Activated CD4-positive, alpha-beta T cell treated with anti-CD3 and anti-CD28 coated beads, Interleukin-2, amount 50 U/mL, for 4 hours (primary cell): ENCODE data around the gene CDHR5.

ENCODE experiments used
- DNase-seq, 2 experiments: peaks; one replicate each; pipeline ENCODE4 v3.0.0-alpha.2; 2020

The CDHR5 gene

DNA sequence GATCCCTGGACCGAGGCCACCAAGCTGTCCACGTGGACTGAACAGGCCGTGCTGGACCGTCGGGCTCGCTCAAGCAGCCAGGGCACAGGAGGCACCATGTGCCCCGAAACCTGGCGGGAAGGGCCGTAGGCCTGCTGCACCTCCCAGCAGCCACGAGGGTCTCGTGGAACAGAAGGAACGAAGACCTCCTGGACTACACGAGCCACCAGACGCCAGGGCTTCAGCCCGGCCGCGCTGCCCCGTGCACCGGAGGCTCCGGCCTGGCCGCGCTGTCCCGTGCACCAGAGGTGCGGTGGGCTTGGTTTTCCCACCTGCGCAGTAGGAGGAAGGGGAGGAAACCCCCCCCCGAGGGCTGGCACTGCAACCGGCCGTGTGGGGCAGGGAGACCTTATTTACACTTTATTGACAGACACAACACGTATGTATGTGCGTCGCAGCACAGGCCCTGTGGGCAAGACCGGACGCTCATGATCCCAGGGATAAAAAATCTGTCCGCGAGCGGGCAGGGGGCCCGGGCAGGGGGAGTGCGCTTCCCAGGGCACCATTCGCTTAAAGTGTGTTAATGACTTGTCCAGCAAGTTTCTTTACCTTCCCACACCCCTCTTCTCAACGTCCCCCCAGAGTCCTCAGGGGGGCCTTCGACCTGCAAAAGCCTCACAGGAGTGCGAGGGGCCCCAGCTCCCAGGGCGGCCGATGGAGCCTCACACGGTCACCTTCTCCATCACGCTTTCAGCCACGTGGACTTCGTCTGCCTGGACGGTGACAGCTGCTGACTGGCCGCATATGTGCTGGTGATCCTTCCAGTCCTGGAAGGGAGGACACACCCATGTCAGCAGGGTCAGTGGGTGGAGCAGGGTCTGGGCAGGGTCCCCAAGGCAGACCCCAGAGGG lies 19.3 kb upstream of the CDHR5 start:
- DNase-seq, result no peak

DNA sequence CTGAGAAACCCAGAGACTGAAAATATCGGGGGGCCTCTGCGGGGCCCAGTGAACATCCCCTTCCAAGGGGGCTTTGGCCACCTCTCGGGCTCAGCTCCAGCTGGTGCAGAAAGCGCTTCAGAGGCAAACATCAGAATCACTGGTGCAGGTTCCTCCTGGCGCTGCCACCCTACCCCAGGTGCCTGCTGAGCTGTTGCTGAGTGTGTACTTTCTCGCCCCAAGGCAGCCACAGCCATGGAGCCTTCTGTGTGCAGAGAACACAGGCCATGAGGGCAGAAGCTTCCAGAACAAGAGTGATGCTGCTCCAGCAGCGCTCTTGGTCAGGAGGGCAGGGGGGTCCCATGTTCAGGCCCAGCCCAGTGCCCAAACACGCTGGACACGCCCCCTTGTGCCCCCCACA lies 18.6 kb upstream of the CDHR5 start:
- no peak for DNase-seq

DNA sequence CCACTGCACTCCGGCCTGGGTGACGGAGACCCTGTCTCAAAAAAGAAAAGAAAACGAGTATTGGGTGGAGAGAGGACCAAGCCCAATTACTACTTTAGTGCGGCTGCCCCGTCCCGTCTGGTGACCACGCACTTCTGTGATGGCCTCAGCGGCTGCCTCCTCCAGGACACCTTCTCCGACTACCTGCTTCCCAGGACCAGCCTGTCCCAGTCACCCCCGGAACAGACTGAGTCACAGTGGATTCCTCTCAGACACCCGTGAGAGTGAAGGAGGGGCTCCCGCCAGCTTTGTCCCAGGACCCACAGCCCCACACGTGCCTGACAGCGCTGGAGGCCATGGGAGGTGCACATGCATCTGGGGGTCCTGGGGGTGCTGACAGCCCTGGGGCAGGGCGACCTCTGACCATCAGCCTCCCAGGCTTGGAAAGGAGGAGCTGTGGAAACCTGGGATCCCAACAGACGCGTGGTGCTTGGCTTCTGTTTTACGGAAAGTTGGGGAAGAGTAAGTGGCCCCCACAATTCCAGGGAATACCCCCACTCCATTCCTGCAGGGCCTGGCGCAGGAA lies 17.1 kb upstream of the CDHR5 start:
- DNase-seq, result no peak

DNA sequence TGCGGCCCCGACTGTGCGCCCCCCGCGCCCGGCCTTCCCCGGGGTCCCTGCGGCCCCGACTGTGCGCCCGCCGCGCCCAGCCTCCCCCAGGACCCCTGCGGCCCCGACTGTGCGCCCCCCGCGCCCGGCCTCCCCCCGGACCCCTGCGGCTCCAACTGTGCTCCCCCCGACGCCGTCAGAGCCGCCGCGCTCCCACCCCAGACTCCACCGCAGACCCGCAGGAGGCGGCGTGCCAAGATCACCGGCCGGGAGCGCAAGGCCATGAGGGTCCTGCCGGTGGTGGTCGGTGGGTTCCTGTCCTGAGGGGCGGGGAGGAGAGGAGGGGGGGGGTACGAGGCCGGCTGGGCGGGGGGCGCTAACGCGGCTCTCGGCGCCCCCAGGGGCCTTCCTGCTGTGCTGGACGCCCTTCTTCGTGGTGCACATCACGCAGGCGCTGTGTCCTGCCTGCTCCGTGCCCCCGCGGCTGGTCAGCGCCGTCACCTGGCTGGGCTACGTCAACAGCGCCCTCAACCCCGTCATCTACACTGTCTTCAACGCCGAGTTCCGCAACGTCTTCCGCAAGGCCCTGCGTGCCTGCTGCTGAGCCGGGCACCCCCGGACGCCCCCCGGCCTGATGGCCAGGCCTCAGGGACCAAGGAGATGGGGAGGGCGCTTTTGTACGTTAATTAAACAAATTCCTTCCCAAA lies 15.4 kb upstream of the CDHR5 start:
- no peak for DNase-seq

DNA sequence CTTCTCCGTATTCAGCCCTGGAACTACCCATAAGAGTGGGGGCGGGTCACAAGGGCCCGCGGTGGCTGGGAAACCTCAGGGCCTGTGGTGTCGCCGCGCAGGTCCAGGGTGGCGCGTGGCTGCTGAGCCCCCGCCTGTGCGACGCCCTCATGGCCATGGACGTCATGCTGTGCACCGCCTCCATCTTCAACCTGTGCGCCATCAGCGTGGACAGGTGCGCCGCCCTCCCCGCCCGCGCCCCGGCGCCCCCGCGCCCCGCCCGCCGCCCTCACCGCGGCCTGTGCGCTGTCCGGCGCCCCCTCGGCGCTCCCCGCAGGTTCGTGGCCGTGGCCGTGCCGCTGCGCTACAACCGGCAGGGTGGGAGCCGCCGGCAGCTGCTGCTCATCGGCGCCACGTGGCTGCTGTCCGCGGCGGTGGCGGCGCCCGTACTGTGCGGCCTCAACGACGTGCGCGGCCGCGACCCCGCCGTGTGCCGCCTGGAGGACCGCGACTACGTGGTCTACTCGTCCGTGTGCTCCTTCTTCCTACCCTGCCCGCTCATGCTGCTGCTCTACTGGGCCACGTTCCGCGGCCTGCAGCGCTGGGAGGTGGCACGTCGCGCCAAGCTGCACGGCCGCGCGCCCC lies 14.7 kb upstream of the CDHR5 start:
- no peak for DNase-seq

DNA sequence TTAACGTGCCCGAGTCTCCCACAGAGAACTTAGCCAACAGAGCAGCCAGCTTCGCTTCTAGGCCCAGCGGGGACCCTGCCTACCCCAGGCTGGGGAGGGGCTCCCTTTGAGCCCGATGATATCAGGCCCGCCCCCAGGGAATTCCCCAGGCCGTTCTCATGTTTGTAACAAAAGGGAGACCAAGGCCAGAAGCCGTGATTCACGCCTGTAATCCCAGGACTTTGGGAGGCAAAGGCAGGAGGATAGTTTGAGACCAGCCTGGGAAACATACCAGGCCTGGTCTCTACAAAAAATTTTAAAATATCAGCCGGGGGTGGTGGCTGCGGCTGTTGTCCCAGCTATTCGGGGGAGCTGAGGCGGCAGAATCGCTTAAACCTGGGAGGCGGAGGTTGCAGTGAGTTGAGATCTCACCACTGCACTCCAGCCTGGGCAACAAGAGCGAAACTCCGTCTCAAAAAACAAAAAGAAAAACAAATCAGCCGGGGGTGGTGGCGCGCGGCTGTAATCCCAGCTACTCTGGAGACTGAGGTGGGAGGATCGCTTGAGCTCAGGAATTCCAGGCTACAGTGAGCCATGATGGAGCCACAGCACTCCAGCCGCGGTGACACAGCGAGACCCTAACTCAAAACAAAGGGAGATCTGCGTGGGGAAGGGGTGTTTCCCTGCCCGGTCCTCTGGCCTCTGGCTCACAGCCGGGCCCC lies 14.0 kb upstream of the CDHR5 start:
- no peak for DNase-seq

DNA sequence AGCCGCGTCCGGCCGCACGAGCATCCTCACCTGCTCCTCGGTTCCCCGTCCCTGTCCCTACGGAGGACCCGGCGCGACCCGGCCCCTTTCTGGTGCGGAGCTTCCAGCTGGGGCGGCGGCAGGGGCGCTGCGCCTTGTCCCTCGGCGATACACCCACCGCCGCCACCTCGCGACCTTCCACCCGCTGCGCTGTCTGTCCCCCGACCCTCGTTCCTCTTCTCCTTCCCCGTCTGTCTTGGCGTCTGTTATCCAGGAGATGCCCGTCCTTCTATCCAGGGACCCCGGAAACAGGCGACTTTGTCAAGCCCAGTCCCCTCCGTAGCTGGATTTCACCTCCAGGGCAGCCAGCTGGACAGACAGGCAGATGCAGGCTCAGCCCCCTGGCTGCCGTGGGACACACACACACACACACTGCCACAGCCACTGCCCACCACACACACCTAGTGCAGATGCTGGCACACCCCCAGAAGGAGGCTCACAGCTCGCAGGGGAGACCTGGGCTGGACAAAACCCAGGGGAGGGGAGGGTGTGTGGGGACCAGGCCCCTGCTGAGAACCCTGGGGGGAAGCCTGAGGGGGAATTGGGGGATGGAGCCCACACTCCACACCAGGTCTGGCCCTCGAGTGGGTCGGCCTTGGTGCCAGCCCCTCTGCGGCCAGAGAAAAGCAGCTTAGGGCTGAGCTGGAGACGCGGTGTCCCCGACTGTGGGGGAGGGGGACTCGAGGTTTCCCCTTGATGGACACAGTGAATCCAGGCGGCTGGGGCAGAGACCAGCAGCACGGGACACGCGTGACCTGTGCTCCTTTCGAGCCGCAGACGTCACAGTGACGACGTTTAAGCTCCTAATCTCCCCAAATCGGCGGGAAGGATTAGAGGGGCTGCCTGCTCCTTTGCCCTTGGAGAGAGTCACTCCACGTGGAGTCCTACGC lies 13.1 kb upstream of the CDHR5 start:
- no peak for DNase-seq

DNA sequence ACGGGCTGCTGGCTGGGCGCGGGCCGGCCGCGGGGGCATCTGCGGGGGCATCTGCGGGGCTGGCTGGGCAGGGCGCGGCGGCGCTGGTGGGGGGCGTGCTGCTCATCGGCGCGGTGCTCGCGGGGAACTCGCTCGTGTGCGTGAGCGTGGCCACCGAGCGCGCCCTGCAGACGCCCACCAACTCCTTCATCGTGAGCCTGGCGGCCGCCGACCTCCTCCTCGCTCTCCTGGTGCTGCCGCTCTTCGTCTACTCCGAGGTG lies 12.5 kb upstream of the CDHR5 start:
- no peak for DNase-seq

DNA sequence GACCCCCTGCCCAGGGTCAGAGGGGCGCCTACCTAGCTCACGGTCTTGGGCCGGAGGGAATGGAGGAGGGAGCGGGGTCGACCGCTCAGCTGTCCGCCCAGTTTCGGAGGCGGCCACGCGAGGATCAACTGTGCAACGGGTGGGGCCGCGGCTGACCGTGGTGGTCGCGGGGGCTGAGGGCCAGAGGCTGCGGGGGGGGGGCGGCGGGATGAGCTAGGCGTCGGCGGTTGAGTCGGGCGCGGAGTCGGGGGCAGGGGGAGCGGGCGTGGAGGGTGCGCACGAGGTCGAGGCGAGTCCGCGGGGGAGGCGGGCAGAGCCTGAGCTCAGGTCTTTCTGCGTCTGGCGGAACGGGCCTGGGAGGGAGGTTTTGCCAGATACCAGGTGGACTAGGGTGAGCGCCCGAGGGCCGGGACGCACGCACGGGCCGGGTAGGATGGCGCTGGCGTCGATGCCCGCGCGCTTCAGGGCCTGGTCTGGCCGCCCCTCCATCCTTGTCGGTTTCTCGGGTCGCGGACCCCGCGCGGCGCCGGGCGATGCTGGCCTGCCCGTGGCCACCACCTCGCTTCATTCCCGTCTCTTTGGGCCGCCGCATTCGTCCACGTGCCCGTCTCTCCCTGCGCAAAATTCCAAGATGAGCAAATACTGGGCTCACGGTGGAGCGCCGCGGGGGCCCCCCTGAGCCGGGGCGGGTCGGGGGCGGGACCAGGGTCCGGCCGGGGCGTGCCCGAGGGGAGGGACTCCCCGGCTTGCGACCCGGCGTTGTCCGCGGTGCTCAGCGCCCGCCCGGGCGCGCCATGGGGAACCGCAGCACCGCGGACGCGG lies 12.0 kb upstream of the CDHR5 start, which contains the start of gene DRD4:
Gene DRD4, plus strand, starts transcription at position 759 of the 822 bp plus-strand sequence. Its CDS starts 36 bp downstream, at position 795.
- DNase-seq, result no peak

DNA sequence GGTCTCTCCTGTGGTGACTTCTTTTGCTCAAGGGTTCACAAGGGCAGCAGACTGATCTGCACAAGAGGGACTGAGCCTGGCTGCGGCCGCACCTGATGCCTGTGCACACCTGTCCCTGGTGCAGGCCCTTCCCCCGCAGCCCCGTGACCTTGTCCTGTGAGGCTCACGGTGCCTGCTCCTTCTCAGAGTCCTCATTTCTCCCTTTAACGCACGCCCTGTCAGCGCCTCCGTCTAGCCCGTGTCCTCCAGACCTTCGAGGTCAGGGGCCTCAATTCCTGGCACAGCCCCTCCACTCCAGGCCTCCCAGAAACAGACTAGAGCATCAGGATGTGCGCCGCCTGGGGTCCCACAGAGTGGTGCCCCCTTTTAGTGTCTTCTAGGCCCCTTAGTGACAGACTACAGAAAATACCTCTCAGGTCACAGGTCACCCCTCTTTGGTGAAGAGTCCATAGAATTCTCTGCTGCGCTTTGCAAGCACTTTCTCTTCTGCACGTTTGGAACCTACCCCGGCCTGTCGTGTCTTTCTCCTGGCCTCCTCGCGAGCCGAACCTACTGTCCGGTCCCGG lies 11.3 kb upstream of the CDHR5 start:
- no peak for DNase-seq

DNA sequence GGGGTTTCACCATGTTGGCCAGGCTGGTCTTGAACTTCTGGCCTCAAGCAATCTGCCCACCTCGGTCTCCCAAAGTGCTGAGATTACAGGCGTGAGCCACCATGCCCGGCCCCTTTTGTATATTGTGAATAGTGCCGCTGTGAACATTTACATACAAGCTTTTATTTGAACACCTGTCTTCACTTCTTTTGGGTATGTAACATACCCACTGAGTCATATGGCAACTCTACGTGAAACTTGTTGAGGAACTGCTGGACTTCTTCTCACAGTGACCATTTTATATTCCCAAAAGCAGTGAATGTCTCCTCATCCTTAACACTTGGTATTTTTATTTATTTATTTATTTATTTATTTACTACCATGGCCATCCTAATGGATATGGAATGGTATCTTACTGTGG lies 6.1 kb upstream of the CDHR5 start:
- no peak for DNase-seq

DNA sequence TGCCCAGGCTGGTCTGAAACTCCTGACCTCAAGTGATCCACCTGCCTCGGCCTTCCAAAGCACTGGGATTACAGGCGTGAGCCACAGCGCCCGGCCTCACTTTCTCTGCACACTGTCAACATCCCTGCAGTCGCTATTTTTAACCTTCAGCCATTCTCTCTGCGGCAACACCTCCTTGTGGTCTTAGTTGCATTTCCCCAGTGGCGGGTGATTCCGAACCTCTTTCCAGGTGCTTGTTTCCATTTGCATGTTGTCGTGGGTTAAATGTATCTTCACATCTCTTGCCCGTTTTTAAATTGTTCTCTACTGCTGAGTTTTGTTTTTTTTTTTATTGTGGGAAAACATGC lies 4.5 kb upstream of the CDHR5 start:
- DNase-seq, result no peak

DNA sequence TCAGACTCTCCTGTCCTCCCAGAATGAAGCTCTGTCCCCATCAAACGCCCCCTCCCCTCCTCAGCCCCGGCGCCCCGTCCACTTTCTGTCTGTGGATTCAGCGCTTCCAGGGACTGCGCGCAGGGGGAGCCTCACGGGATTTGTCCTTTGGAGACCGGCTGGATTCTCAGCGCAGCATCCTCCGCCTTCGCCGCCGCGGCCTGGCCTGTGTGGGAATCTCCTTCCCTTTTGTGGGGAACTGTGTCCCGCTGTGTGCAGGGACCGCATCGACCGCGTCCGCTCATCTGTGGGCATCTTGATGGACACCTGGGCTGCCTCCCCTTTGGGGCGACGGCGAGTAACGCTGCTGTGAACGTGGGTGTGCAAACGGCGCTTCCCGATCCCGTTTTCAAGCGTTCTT lies 3.3 kb upstream of the CDHR5 start:
- DNase-seq, result no peak

DNA sequence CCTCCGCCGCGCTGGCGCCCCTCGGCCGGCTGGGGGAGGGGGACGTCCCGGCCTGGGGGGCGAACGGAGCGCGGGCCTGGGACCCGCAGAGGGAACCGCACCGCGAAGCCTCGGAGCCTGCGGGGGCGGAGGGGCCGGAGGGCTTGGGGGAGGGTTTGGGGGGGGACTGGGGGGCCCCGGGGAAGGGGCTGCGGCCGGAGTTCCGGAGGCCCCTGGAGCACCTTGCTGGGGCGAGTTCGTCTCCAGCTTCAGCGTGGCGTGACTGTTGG lies 2.5 kb upstream of the CDHR5 start:
- DNase-seq, result no peak

DNA sequence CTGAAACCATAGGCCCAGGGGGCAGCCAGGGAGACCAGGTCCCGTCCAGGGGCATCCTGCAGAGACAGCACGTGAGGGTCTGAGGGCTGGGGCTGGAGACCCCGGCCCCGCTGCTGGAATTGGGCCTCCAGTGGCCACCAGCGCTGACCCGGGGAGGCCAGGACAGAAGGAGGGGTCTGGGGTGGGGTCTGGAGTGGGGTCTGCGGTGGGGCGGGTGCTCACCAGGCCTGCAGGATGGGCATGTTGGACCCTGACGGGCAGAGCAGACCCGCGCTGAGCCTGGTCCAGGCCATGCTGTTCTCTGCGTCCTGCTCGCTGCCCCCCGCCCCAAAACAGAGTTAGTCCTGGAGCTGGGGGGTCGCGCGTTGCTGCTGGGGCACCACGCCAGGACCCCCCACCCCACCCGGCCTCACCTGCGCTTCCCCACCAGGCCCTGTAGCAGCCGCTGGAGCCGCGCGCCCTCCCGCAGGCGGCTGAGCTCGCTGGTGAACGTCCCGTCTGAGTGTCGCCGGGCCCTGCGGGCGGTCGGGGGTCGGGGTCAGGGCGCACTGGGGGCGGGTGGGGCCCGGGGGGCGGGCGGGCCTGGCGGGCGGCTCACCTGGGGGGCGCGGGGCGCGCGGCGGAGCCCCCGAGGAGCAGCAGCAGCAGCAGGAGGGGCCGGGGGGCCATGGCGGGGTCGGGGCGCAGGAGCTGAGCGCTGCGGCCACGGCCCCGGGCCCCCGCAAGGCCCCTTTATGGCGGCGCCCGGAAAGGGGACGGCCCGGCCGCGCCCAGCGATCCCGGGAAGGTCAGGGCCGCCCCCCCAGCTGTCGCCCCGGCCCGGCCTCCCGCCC lies 1.9 kb upstream of the CDHR5 start, which contains the start of gene SCT:
Gene SCT, minus strand, starts transcription at position 707 of the 833 bp plus-strand sequence. Its CDS starts 38 bp downstream, at position 669.
- DNase-seq, result no peak

DNA sequence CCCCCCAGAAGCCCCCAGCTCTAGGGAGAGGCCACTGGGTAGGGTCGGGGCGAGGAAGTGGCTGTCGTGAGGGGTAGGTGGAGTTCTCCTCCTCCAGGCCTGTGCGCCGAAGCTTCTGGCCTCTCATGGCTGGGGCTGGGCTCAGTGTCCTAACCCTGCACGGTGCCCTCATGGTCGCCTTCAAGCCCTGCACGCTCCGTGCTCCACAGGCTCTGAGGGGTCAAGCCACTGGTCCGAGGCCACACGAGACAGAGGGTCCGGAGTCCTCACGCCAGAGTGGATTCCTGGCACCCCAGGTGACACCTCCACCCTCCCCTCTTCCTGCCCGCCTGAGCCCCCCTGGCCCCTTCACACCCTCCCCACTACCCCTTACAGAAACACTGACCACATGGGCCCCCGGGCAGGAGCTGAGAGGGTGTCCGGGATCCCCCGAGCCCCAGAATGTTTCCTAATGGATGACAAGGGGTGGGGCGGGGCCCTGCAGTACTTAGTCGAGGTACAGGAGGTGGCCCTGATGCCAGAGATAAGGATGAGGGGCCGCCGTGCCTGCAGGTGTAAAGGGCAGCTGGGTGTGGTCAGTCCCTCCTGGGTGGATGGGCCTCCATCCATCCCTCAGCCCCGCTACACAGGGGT lies 997 bp upstream of the CDHR5 start:
- DNase-seq, result no peak

DNA sequence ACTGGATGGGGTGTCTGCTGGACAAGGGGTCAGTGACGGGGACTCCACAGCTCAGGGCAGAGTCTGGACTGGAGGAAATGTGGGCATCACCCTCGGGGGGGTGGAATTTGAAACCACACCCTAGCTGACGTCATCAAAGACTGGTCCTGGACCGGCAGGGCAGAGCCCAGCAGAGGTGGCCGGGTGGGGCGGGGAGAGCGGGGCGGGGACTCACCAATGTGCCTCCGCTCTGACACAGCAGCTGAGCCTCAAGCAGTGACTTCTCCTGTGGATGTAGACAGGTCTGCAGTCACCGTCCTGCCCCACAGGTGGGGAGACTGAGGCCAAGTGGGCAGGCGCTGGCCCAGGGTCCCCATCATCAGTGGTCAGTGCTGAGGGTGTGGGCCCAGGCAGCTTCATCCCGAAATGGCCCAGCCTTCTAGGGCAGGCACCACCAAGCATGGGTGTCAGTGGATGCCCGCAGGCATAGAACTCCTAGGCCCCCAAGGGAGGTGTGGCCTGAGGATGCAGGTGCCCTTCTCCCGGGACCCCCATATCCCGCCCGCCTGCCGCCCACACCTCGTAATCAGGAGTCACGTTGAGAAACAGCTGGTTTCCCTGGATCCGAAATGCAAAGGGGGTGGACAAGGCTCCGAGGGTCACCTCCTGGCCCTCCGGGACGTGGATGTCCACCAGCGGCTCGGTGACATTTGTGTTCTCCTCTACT lies 603 bp downstream of the CDHR5 start:
- no peak for DNase-seq

DNA sequence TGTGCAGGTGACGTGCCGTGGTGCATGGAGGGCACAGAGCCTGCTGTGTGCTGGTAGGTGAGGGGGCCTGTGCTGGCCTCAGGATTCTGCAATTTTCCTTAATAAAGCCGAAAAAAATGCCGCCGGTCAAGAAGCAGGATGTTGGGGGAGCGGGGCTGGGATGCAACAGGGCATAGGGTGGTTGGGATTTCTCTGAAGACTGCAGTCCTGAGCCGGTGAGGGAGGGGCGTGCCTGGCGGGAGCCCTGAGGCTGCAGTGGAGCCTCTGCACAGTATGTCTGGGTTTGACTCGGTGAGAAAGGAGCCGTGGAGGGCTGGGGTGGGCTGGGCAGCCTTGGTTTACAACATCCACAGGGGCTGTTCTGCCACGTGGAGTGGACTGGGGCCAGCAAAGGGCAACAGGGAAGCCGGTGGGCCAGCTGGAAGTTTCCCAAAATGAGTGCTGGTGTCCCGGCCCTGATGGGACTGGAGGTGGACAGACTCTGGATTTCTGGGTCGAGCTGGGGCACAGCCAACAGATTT lies 1.3 kb downstream of the CDHR5 start:
- no peak for DNase-seq

DNA sequence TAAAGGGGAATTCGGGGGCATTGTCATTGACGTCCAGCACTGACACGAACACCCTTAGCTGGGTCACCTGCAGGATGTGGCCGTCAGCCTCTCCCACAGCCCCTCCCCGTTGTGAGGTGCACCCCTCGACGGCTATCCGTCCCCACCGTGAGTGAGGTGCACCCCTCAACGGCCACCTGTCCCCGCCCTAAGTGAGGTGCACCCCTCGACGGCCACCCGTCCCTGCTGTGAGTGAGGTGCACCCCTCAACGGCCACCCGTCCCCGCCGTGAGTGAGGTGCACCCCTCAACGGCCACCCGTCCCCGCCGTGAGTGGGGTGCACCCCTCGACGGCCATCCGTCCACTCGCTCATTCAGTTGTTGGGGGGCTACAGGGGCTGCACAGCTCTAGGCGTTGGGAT lies 2.9 kb downstream of the CDHR5 start:
- DNase-seq, result no peak
